ENCODE data around the gene LHFPL6. TPM values are rescaled to one million over a fixed set of nuclear protein-coding genes. Genes with fewer than 3 reads are reported as not detected.

LHFPL6 gene
- total RNA-seq: 54.8 TPM

GRCh38 chr13:39602614-39603366 is at the start of gene LHFPL6:
Gene LHFPL6, minus strand, starts transcription at chr13:39603193.
- intact Hi-C loops (cut with DNase I): loop anchor here (5.0 kb wide), 1 partner anchor 185 kb away; no protein-coding TSS in a partner anchor
- Histone ChIP-seq H3K27ac (peak within 1 kb of the TSS; percentile 93), H3K27me3 (no peaks in the 10 kb centered on the region), H3K4me3 (peak within 1 kb of the TSS; percentile 86 to 91), H3K36me3 (no peaks in the 10 kb centered on the region), H3K9me3 (no peaks in the 10 kb centered on the region), H3K4me1 (peaks cover 38% of the 10 kb centered on the region)
- TF ChIP-seq CTCF (IDR thresholded peaks at IDR 0.05): no peak
- peak in 1 of 2 donors; percentile 89 for TF ChIP-seq POLR2AphosphoS5 (IDR thresholded peaks at IDR 0.05; ENCODE audit: insufficient read depth in 1 of 2, low read depth in 1 of 2)
- peak in 1 of 2 donors; percentile 58 for TF ChIP-seq POLR2A (IDR thresholded peaks at IDR 0.05)
- peak in 1 of 2 donors; percentile 91 for DNase-seq (ENCODE audit: extremely low spot score in 2 of 2)

GRCh38 chr13:39646122-39646521 is 43.1 kb upstream of the LHFPL6 start:
- TF ChIP-seq POLR2AphosphoS5 (IDR thresholded peaks at IDR 0.05; ENCODE audit: insufficient read depth in 1 of 2, low read depth in 1 of 2): no peak
- H3K4me3 ChIP-seq: no peak overlapping the region
- no peak for DNase-seq (ENCODE audit: extremely low spot score in 2 of 2)
- H3K27me3 ChIP-seq: no peaks in the 10 kb centered on the region
- no peaks in the 10 kb centered on the region for H3K36me3 ChIP-seq
- H3K9me3 ChIP-seq: no peaks in the 10 kb centered on the region
- intact Hi-C loops (cut with DNase I): no loop called here
- no peak overlapping the region for H3K27ac ChIP-seq
- no peaks in the 10 kb centered on the region for H3K4me1 ChIP-seq

- Histone ChIP-seq H3K27me3 (no peaks in the 10 kb centered on the region), H3K9me3 (no peaks in the 10 kb centered on the region), H3K27ac (no peak overlapping the region), H3K4me1 (no peaks in the 10 kb centered on the region), H3K4me3 (no peak overlapping the region), H3K36me3 (no peaks in the 10 kb centered on the region)
- no peak for DNase-seq (ENCODE audit: extremely low spot score in 2 of 2)
- intact Hi-C loops (cut with DNase I): no loop called here
- TF ChIP-seq POLR2A (IDR thresholded peaks at IDR 0.05) (no peak), CTCF (IDR thresholded peaks at IDR 0.05) (no peak), POLR2AphosphoS5 (IDR thresholded peaks at IDR 0.05; ENCODE audit: insufficient read depth in 1 of 2, low read depth in 1 of 2) (no peak)
These were observed 38.7 kb upstream of the LHFPL6 start for GRCh38 chr13:39641645-39642044.

- Histone ChIP-seq H3K4me3 (no peak overlapping the region), H3K27ac (no peak overlapping the region), H3K36me3 (no peaks in the 10 kb centered on the region), H3K27me3 (no peaks in the 10 kb centered on the region), H3K9me3 (no peaks in the 10 kb centered on the region), H3K4me1 (no peaks in the 10 kb centered on the region)
- TF ChIP-seq CTCF (IDR thresholded peaks at IDR 0.05) (no peak), POLR2AphosphoS5 (IDR thresholded peaks at IDR 0.05; ENCODE audit: insufficient read depth in 1 of 2, low read depth in 1 of 2) (no peak), POLR2A (IDR thresholded peaks at IDR 0.05) (no peak)
- DNase-seq (ENCODE audit: extremely low spot score in 2 of 2): no peak
- intact Hi-C loops (cut with DNase I): no loop called here
These were observed 34.9 kb upstream of the LHFPL6 start for GRCh38 chr13:39637890-39638289.

GRCh38 chr13:39635564-39635963 is 32.6 kb upstream of the LHFPL6 start:
- Histone ChIP-seq H3K4me1 (no peaks in the 10 kb centered on the region), H3K4me3 (no peak overlapping the region), H3K27ac (no peak overlapping the region), H3K27me3 (no peaks in the 10 kb centered on the region), H3K9me3 (no peaks in the 10 kb centered on the region), H3K36me3 (no peaks in the 10 kb centered on the region)
- DNase-seq (ENCODE audit: extremely low spot score in 2 of 2): no peak
- TF ChIP-seq POLR2AphosphoS5 (IDR thresholded peaks at IDR 0.05; ENCODE audit: insufficient read depth in 1 of 2, low read depth in 1 of 2) (no peak), POLR2A (IDR thresholded peaks at IDR 0.05) (no peak), CTCF (IDR thresholded peaks at IDR 0.05) (no peak)
- intact Hi-C loops (cut with DNase I): no loop called here

All from vagina (tissue), 2 donors.